IMR-90 (cell line): ENCODE results near the gene ARMH1. TPM values are rescaled to one million over a fixed set of nuclear protein-coding genes. Genes with fewer than 3 reads are reported as not detected.

Experiments used
- ATAC-seq: fragments of 200-7000 bp; cut with Tn5 transposase; 2 replicates; pipeline ENCODE4 v1.9.1; 2020; ENCODE audit warnings: low read depth, mild to moderate bottlenecking, moderate library complexity
- BruUV-seq: library from RNA; stranded (reverse); fragments of 400-500 nt; replicated peaks from 2 replicates; lab custom pipeline; 2021; lab: Mats Ljungman, UMichigan
- CTCF ChIA-PET: fragments of 300-600 bp; formaldehyde crosslinking; extraction: SDS; loops from one replicate; lab custom pipeline; 2021; ENCODE audit warnings: antibody characterized with exemption; lab: Yijun Ruan, JAX
- POLR2A ChIA-PET: fragments of 300-600 bp; sonication (Branson Sonifier 250); formaldehyde crosslinking; loops from one replicate; lab custom pipeline; 2022; ENCODE audit warnings: antibody characterized with exemption; ENCODE audit not compliant: unreplicated experiment; lab: Charles Lee
- DNase-seq: peaks from one replicate; pipeline ENCODE4 v3.0.0; 2013
- H2AFZ ChIP-seq: replicated peaks from 2 replicates; pipeline ENCODE3; 2013; ENCODE audit warnings: low read length, mild to moderate bottlenecking; ENCODE audit not compliant: poor library complexity
- H2AK5ac ChIP-seq: 2 replicates; pipeline ENCODE4 v1.6.1; 2013; ENCODE audit warnings: low read depth, low read length, inconsistent platforms
- H2AK9ac ChIP-seq: replicated peaks from 2 replicates; pipeline ENCODE3; 2013; ENCODE audit warnings: mild to moderate bottlenecking, low read depth, low read length, moderate library complexity; ENCODE audit not compliant: poor library complexity
- H2BK120ac ChIP-seq: 2 replicates; pipeline ENCODE4 v1.6.1; 2013; ENCODE audit warnings: low read depth, low read length, inconsistent platforms
- H2BK15ac ChIP-seq: 3 replicates; pipeline ENCODE4 v1.6.1; 2013; ENCODE audit warnings: low read depth, low read length, inconsistent platforms
- H2BK20ac ChIP-seq: 2 replicates; pipeline ENCODE4 v1.6.1; 2013; ENCODE audit warnings: low read depth, mild to moderate bottlenecking, inconsistent platforms, low read length, moderate library complexity
- H2BK5ac ChIP-seq: 2 replicates; pipeline ENCODE4 v1.6.1; 2013; ENCODE audit warnings: mild to moderate bottlenecking, low read depth, low read length, inconsistent platforms; ENCODE audit not compliant: poor library complexity, severe bottlenecking
- H3K14ac ChIP-seq: replicated peaks from 2 replicates; pipeline ENCODE4 v1.6.1; 2013; ENCODE audit warnings: low read depth, low read length, inconsistent platforms
- H3K18ac ChIP-seq: 2 replicates; pipeline ENCODE4 v1.6.1; 2013; ENCODE audit warnings: low read depth, low read length, control low read depth
- H3K23ac ChIP-seq: 2 replicates; pipeline ENCODE4 v1.6.1; 2013; ENCODE audit warnings: low read depth, low read length, inconsistent platforms
- H3K27ac ChIP-seq: 2 replicates; pipeline ENCODE4 v1.5.1; 2013; ENCODE audit warnings: mild to moderate bottlenecking, control low read depth, low read length; ENCODE audit not compliant: insufficient read depth
- H3K27me3 ChIP-seq: 2 replicates; pipeline ENCODE4 v1.6.1; 2013; ENCODE audit warnings: low read length; ENCODE audit not compliant: control insufficient read depth, insufficient read depth
- H3K36me3 ChIP-seq: 2 replicates; pipeline ENCODE4 v1.6.1; 2013; ENCODE audit warnings: low read length, mixed read lengths; ENCODE audit not compliant: control insufficient read depth, insufficient read depth
- H3K4ac ChIP-seq: 2 replicates; pipeline ENCODE4 v1.6.1; 2013; ENCODE audit warnings: low read depth, low read length, inconsistent platforms
- H3K4me1 ChIP-seq: 2 replicates; pipeline ENCODE4 v1.6.1; 2013; ENCODE audit warnings: low read length, mixed read lengths; ENCODE audit not compliant: control insufficient read depth, insufficient read depth
- H3K4me2 ChIP-seq: 2 replicates; pipeline ENCODE4 v1.6.1; 2013; ENCODE audit warnings: low read depth, mild to moderate bottlenecking, control low read depth, low read length, moderate library complexity
- H3K4me3 ChIP-seq: 2 replicates; pipeline ENCODE4 v1.5.1; 2013; ENCODE audit warnings: low read depth, mild to moderate bottlenecking, control low read depth, low read length, moderate library complexity; ENCODE audit not compliant: insufficient read depth
- H3K56ac ChIP-seq: 2 replicates; pipeline ENCODE4 v1.6.1; 2013; ENCODE audit warnings: low read length, inconsistent platforms; ENCODE audit not compliant: insufficient read depth; ENCODE audit errors: extremely low read depth
- H3K79me1 ChIP-seq, 2 experiments: 2 replicates each; pipeline ENCODE4 v1.6.1; 2013; ENCODE audit warnings: low read length in 2 of 2, inconsistent platforms in 1 of 2, low read depth in 1 of 2
- H3K9ac ChIP-seq: 2 replicates; pipeline ENCODE4 v1.6.1; 2013; ENCODE audit warnings: low read depth, low read length, control low read depth
- H3K9me1 ChIP-seq: 2 replicates; pipeline ENCODE4 v1.6.1; 2013; ENCODE audit warnings: low read length, inconsistent platforms; ENCODE audit not compliant: insufficient read depth
- H3K9me3 ChIP-seq: 2 replicates; pipeline ENCODE4 v1.6.1; 2013; ENCODE audit warnings: low read length; ENCODE audit not compliant: control insufficient read depth, insufficient read depth
- H4K20me1 ChIP-seq: 2 replicates; pipeline ENCODE4 v1.6.1; 2013; ENCODE audit warnings: low read length, inconsistent platforms; ENCODE audit not compliant: insufficient read depth
- H4K5ac ChIP-seq: 2 replicates; pipeline ENCODE4 v1.6.1; 2013; ENCODE audit warnings: mild to moderate bottlenecking, low read depth, low read length, control low read depth
- H4K8ac ChIP-seq, 2 experiments: 2 replicates each; pipeline ENCODE4 v1.6.1; 2013; ENCODE audit warnings: low read depth in 2 of 2, low read length in 2 of 2, control low read depth in 1 of 2, inconsistent platforms in 1 of 2
- H4K91ac ChIP-seq: 2 replicates; pipeline ENCODE4 v1.6.1; 2013; ENCODE audit warnings: low read depth, low read length, inconsistent platforms; ENCODE audit not compliant: insufficient read depth
- CTCF ChIP-seq: conservative IDR thresholded peaks from 2 replicates; pipeline ENCODE4 v1.5.1; 2012; ENCODE audit warnings: mild to moderate bottlenecking, low read depth, low read length, improper control_type of control experiment
- RAD21 ChIP-seq: IDR thresholded peaks from 2 replicates; pipeline ENCODE4 v1.6.1; 2012; ENCODE audit warnings: low read length, improper control_type of control experiment
- RFX5 ChIP-seq: IDR thresholded peaks from 2 replicates; pipeline ENCODE4 v1.8.0; 2012; ENCODE audit warnings: low read depth, mild to moderate bottlenecking, low read length, moderate library complexity
- WGBS, 2 experiments: methylation state at CpG; one replicate each; pipeline versions ENCODE4 v1.1.5 to v1.1.7; 2013; ENCODE audit warnings: missing lambda C conversion rate in 2 of 2; ENCODE audit not compliant: insufficient read length in 1 of 2; ENCODE audit errors: extremely low coverage in 2 of 2; 5-methylcytosine and 5-hydroxymethylcytosine counted together
- dilution Hi-C: fragments of 300-500 bp; cut with HindIII; formaldehyde crosslinking; loops from one replicate; pipeline ENCODE4 v1.14.3; 2018; ENCODE audit warnings: low sequenced_read_pairs; ENCODE audit not compliant: unreplicated experiment
- in situ Hi-C: fragments of 300-500 bp; cut with MboI; formaldehyde crosslinking; loops from 3 replicates; pipeline ENCODE4 v1.14.3; 2019; ENCODE audit warnings: low sequenced_read_pairs, inconsistent platforms, mixed read lengths
- intact Hi-C: fragments of 100-400 bp; cut with micrococcal nuclease; formaldehyde crosslinking; loops from 2 replicates; pipeline ENCODE4 v1.10.0; 2022
- polyA plus RNA-seq, 3 experiments: library from polyadenylated mRNA; depleted of rRNA; stranded (reverse); fragments of >200 nt; gene quantifications; 2 replicates each; pipeline ENCODE4 v1.2.3, GENCODE V29; 2012; ENCODE audit warnings: low replicate concordance in 1 of 3
- total RNA-seq: library from RNA; depleted of rRNA; stranded (reverse); fragments of >200 nt; gene quantifications from 2 replicates; pipeline ENCODE4 v1.2.3, GENCODE V29; 2012

Gene ARMH1
- total and polyA plus RNA-seq, 2 of the 4 experiments (the other 2 are of a cell fraction): 0.36 to 0.72 TPM

GRCh38 chr1:44707959-44708831 is 33.7 kb downstream of the ARMH1 start:
- H2AFZ ChIP-seq: peak overlapping the region; percentile 71
- H3K27ac ChIP-seq: no peak overlapping the region
- no peak overlapping the region for H2BK120ac ChIP-seq
- no peak overlapping the region for H3K23ac ChIP-seq
- peak; percentile 57 for ATAC-seq
- no peak overlapping the region for H2BK5ac ChIP-seq
- H3K9ac ChIP-seq: no peak overlapping the region
- peak overlapping the region in 1 of 2 experiments; percentile 36; a peak in 1 of 4 replicates for H4K8ac ChIP-seq
- no peaks in the 10 kb centered on the region for H3K36me3 ChIP-seq
- intact Hi-C loops: no loop called here
- DNase-seq: peak; percentile 45
- no peak overlapping the region for H4K5ac ChIP-seq
- dilution Hi-C loops: no loop called here
- no peak overlapping the region for H3K4me3 ChIP-seq
- TF ChIP-seq RFX5 (no peak), CTCF (peak; percentile 48), RAD21 (peak; percentile 24; the same call in 1 of the 2 replicates)
- BruUV-seq: no TSS peak
- no peaks in the 10 kb centered on the region for H3K79me1 ChIP-seq
- peak overlapping the region; percentile 30; the same call in 1 of the 2 replicates for H3K4ac ChIP-seq
- POLR2A ChIA-PET: no interaction called here
- H2AK9ac ChIP-seq: peak overlapping the region; percentile 67
- peaks cover 6% of the 10 kb centered on the region for H3K4me1 ChIP-seq
- H3K14ac ChIP-seq: 0 out of 2 replicates have a peak overlapping the region, but pooled peaks have one; percentile 61
- H2AK5ac ChIP-seq: peak overlapping the region; percentile 67; the same call in 1 of the 2 replicates
- no peak overlapping the region for H3K18ac ChIP-seq
- H3K9me3 ChIP-seq: no peaks in the 10 kb centered on the region
- no peaks in the 10 kb centered on the region for H3K27me3 ChIP-seq
- WGBS, 2 experiments: 62% methylated on average over 6 of the region's 15 CpGs; no CpG with 5 or more reads in 1 of the 2 experiments
- H2BK15ac ChIP-seq: no peak overlapping the region
- H3K9me1 ChIP-seq: peaks cover 17% of the 10 kb centered on the region
- H4K20me1 ChIP-seq: no peaks in the 10 kb centered on the region
- H4K91ac ChIP-seq: no peak overlapping the region
- H3K56ac ChIP-seq: no peak overlapping the region
- in situ Hi-C loops: no loop called here
- CTCF ChIA-PET: interaction anchor here (0.6 to 1.2 kb wide), 2 partner anchors 23 kb away, joined by 3 read pairs; partner anchors contain the start of gene RNU5D-1
- H2BK20ac ChIP-seq: no peak overlapping the region; the same call in 1 of the 2 replicates
- H3K4me2 ChIP-seq: no peak overlapping the region; the same call in 1 of the 2 replicates
